ENCODE results near the gene LARGE2. TPM values are rescaled to one million over a fixed set of nuclear protein-coding genes. Genes with fewer than 3 reads are reported as not detected.

The LARGE2 gene
- total and polyA plus RNA-seq, 2 experiments from 2014 or later = 4.3 to 9.7 TPM

- peak overlapping the region; percentile 92 for H3K4me2 ChIP-seq
- H3K36me3 ChIP-seq (replicated peaks; ENCODE audit: insufficient read depth, low read depth) = no peaks in the 10 kb centered on the region
- peaks cover 8% of the 10 kb centered on the region for H3K27me3 ChIP-seq
- TF ChIP-seq EZH2phosphoT487 (IDR thresholded peaks at IDR 0.05; ENCODE audit: low read depth, severe bottlenecking, unreplicated experiment) (no peak), CTCF (IDR thresholded peaks at IDR 0.05; ENCODE audit: poor library complexity) (no peak), EZH2 (IDR thresholded peaks at IDR 0.05; ENCODE audit: borderline replicate concordance) (no peak)
- H4K20me1 ChIP-seq (ENCODE audit: insufficient read depth, poor library complexity, severe bottlenecking) = no peaks in the 10 kb centered on the region
- H3K4me3 ChIP-seq = no peak overlapping the region
- no peaks in the 10 kb centered on the region for H3K9me3 ChIP-seq (ENCODE audit: low read depth)
- H3K9me2 ChIP-seq (replicated peaks; ENCODE audit: insufficient read depth) = no peaks in the 10 kb centered on the region
- DNase-seq (ENCODE audit: low spot score) = no peak
- WGBS (ENCODE audit: low lambda C conversion rate, missing lambda C conversion rate) = 94% methylated on average over 6 of the region's 6 CpGs
- no peak overlapping the region for H3K27ac ChIP-seq
- no peak overlapping the region for H2AFZ ChIP-seq
- peaks cover 12% of the 10 kb centered on the region for H3K4me1 ChIP-seq (ENCODE audit: insufficient read depth)
- peaks cover 12% of the 10 kb centered on the region for H3K79me2 ChIP-seq
These were observed 1.7 kb upstream of the LARGE2 start for GRCh38 chr11:45920531-45921477.

- TF ChIP-seq EZH2phosphoT487 (IDR thresholded peaks at IDR 0.05; ENCODE audit: low read depth, severe bottlenecking, unreplicated experiment) (no peak), EZH2 (IDR thresholded peaks at IDR 0.05; ENCODE audit: borderline replicate concordance) (no peak), CTCF (IDR thresholded peaks at IDR 0.05; ENCODE audit: poor library complexity) (no peak)
- Histone ChIP-seq H2AFZ (peak overlapping the region; percentile 79), H3K9me2 (replicated peaks; ENCODE audit: insufficient read depth) (no peaks in the 10 kb centered on the region), H3K4me1 (ENCODE audit: insufficient read depth) (peaks cover 12% of the 10 kb centered on the region), H3K4me2 (peak overlapping the region; percentile 92), H4K20me1 (ENCODE audit: insufficient read depth, poor library complexity, severe bottlenecking) (no peaks in the 10 kb centered on the region), H3K4me3 (peak overlapping the region; percentile 45), H3K36me3 (replicated peaks; ENCODE audit: insufficient read depth, low read depth) (no peaks in the 10 kb centered on the region), H3K27me3 (peaks cover 8% of the 10 kb centered on the region), H3K9me3 (ENCODE audit: low read depth) (no peaks in the 10 kb centered on the region), H3K79me2 (peaks cover 5% of the 10 kb centered on the region), H3K27ac (peak overlapping the region; percentile 80)
- WGBS (ENCODE audit: low lambda C conversion rate, missing lambda C conversion rate) = 5% methylated on average over 35 of the region's 54 CpGs
- DNase-seq (ENCODE audit: low spot score) = peak; percentile 82
These were observed 663 bp upstream of the LARGE2 start for GRCh38 chr11:45921561-45922424.

- no peaks in the 10 kb centered on the region for H3K36me3 ChIP-seq (replicated peaks; ENCODE audit: insufficient read depth, low read depth)
- H3K9me3 ChIP-seq (ENCODE audit: low read depth) = no peaks in the 10 kb centered on the region
- no peak overlapping the region for H3K27ac ChIP-seq
- H4K20me1 ChIP-seq (ENCODE audit: insufficient read depth, poor library complexity, severe bottlenecking) = no peaks in the 10 kb centered on the region
- WGBS (ENCODE audit: low lambda C conversion rate, missing lambda C conversion rate) = 84% methylated on average over 20 of the region's 22 CpGs
- H3K27me3 ChIP-seq = peaks cover 8% of the 10 kb centered on the region
- H2AFZ ChIP-seq = no peak overlapping the region
- no peak overlapping the region for H3K4me2 ChIP-seq
- no peak overlapping the region for H3K4me3 ChIP-seq
- peaks cover 12% of the 10 kb centered on the region for H3K4me1 ChIP-seq (ENCODE audit: insufficient read depth)
- TF ChIP-seq CTCF (IDR thresholded peaks at IDR 0.05; ENCODE audit: poor library complexity) (no peak), EZH2phosphoT487 (IDR thresholded peaks at IDR 0.05; ENCODE audit: low read depth, severe bottlenecking, unreplicated experiment) (no peak), EZH2 (IDR thresholded peaks at IDR 0.05; ENCODE audit: borderline replicate concordance) (no peak)
- H3K79me2 ChIP-seq = no peaks in the 10 kb centered on the region
- no peak for DNase-seq (ENCODE audit: low spot score)
- no peaks in the 10 kb centered on the region for H3K9me2 ChIP-seq (replicated peaks; ENCODE audit: insufficient read depth)
These were observed 1.8 kb downstream of the LARGE2 start for GRCh38 chr11:45924036-45924915.

Data from hepatocyte (in vitro differentiated cells).